GM18502 (cell line): ENCODE measurements around the gene HACD1.

Source experiments
- ATAC-seq: cut with Tn5 transposase; IDR thresholded peaks from one replicate; pipeline ENCODE4 v1.9.1; 2021; ENCODE audit warnings: mild to moderate bottlenecking; ENCODE audit not compliant: unreplicated experiment, poor library complexity

The HACD1 gene, protein sequence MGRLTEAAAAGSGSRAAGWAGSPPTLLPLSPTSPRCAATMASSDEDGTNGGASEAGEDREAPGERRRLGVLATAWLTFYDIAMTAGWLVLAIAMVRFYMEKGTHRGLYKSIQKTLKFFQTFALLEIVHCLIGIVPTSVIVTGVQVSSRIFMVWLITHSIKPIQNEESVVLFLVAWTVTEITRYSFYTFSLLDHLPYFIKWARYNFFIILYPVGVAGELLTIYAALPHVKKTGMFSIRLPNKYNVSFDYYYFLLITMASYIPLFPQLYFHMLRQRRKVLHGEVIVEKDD

DNA sequence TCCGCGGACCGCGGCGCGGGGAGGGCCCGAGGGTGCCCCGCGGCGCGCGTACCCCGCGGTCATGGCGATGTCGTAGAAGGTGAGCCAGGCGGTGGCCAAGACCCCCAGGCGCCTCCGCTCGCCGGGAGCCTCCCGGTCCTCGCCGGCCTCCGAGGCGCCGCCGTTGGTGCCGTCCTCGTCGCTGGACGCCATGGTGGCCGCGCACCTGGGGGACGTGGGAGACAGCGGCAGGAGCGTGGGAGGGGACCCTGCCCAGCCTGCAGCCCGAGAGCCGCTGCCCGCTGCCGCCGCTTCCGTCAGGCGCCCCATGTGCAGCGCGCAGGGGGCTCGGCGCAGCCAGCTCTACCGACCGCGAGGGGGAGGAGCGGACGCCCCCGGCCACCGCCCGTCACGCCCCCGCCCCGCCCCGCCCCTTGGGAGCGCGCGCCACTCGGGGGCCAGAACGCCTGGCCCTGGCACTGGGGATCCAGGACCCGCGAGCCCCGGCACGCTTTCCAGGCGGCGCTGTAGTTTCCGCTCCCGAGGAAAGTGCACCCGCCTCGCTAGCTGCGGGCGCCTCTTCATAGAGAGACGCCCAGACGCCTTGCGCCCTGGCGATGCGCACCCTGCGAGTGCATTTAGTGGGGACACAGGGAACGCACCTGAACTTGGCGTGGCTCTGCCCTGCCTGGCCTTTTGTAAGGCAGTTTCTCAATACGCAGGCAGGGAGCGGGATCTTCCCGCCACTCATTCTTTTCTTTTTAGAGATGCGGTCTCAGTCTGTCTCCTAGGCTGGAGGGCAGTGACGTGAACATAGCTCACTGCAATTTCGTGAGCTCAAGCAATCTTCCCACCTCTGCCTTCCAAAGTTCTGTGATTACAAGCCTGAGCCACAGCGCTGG, at the start of gene HACD1:
Gene HACD1 (minus strand): TSS at position 344 of the 881 bp plus-strand sequence. CDS start 35 bp downstream, at position 309.
- ATAC-seq = peak; percentile 67

DNA sequence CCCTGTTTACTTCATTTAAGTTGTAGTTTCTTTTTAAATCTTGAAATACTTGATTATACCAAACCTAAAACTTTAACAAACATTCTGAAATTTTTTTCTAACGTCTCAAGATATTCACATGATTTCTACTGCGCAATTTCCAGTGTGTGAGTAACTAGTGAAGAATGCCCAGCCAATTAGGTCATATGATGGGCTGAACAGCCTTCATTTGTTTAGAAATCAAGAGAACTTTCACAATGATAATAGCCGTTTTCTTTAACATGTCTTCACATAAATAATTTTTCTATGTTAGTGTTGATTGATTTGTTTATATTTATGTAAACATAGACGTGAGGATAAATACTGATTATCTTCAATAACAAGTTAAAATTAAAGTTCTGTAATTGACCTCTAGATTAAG, 48.6 kb upstream of the HACD1 start:
- no peak for ATAC-seq

DNA sequence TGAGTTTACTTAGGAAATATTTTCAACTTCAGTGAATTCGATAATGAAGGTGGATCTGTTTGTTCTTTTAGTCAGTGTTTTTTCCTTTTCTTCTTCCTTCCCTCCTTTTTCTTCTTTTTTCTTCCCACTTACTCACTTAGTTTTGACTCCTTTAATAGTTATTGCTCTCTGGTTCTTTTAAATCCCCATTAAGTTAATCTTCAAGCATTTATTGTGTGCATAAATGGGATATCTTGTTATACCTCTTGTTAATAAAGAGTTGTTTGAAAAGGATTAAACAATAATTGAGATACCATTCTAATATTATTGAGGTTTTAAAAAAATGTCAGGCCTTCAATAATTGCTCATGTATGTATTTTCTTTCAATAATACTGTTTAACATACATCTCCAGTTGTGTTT, 46.3 kb upstream of the HACD1 start:
- no peak for ATAC-seq

DNA sequence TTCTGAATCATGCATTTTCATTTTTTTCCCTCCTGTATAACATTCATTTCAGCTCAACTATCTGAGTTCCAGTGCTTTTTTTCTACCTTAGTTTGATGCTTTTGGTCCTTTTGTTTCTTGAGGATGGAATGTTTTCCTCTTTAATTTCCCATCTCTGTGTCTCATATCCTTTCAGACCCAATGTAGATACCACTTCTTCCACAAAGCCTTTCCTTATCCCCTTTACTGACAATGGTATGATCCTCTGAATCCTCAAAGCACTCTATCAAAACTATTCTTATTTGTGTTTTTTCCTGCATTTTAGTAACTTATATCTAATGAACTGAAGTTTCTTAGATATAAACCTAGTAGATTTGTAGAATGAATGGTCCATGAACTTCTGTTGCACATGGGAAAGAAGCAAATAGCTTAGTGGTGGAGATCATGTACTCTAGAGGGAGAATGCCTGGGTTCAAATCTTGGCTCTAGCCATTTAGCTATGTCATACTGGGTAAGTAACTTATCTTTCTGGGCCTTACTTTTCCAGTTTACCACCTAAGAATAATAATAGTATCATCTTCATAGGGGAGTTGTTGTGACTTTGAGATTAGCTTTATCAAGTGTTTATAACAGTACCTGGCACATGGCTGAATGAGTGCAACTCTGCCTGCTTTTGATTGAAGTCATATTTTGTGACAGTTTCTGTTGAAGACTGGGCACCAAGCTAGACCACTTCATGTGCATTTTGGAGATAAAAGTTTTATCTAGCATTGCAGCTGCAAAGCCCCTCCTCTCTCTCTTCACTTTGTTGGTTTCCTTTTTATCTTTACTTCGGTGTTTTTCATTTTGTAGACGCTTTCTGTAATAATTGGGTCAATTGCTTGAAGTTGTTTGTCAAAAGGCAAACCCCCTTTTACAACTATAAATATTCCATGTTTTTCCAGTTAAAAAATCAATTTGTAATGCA, 45.3 kb upstream of the HACD1 start:
- no peak for ATAC-seq

DNA sequence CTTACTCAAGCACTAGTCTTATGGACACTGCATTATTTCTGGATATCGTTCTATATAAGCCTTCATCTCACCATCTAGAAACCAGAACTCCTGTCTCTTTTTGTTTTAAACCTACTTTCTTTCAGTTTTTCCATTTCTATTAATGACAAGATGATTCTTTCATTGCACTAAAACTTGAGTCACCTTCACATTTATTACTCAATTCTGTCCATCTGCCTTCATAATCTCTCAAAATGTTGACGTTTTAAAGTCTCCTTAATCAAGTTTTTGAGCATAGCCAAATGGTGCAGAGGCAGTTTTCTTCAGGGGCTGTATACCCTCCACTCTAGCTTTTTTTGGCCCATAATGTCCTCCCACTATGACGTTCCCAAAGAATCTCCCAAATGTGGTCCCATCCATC, 44.3 kb upstream of the HACD1 start:
- no peak for ATAC-seq

DNA sequence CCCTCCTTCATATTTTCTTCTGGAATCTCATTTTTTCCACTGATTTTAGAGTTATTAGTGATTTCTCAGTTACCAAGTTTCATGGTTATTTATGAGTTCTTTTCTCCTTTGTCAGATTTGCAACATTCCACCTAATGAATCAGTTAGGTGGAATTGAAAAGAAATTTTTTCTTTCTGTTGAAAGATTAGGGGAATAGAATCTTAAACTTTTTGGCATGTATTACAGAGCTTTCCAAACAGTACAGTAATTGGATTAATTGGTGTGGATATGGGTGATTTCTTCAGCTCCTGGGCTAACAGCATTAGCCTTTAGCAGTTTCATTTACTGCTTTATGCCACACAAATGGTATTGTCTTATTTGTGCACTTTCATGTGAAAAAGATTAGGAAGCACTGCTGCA, 43.7 kb upstream of the HACD1 start:
- no peak for ATAC-seq

DNA sequence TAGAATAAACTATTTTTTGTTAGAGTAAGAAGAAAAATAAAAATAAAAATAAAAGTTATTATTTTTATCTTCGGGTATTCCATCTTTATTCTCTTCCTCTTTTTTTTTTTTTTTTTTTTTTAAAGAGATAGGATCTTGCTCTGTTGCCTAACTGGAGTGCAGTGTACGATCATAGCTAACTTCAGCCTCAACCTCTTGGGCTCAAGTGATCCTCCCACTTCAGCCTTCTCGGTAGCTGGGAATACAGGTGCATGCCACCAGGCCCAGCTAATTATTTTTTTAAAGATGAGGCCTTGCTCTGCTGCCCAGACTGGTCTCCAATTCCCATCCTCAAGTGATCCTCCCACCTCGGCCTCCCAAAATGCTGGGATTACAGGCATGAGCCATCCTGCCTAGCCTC, 42.2 kb upstream of the HACD1 start:
- ATAC-seq = no peak

DNA sequence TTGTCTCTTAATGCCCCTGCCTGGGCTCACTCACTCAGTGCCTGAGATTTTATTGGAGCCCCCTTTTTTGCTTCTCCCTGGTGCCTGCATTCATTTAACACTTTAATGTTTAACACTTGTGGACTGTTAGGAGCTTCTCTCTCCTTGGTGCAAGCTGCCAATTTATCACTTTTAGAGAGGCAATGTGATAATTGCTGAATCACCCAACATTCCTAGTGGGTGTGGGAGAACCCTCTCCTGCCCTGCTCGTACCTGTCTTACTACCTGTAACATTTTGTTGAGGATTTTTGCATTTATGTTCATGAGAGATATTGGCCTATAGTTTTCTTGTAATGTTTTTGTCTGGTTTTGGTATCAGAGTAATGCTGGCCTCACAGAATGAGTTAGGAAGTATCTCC, 39.9 kb upstream of the HACD1 start:
- ATAC-seq = no peak

DNA sequence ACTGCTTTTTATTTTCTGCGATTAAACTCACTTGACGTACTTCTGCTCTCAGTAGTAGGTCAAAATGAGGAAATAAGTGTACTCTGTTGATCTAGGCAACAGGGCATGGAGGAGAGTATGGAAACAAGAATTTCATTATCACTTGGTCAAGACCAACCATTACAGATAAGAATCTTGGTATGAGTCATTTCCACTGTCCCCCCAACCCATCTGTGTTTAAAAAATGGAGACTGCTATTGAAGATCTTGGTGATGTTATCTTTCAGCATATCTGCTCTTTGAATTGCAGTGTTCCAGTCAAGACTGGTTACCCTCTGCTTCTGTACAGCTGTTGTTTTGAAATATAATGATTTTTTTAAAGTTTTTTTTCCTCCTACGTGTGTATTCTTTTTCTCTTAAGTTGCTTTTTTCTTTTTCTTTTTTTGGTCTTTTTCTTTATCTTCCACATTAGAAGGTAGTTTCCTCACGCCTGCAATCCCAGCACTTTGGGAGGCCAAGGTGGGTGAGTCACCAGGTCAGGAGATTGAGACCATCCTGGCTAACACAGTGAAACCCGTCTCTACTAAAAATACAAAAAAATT, 38.5 kb upstream of the HACD1 start:
- ATAC-seq = peak; percentile 95

DNA sequence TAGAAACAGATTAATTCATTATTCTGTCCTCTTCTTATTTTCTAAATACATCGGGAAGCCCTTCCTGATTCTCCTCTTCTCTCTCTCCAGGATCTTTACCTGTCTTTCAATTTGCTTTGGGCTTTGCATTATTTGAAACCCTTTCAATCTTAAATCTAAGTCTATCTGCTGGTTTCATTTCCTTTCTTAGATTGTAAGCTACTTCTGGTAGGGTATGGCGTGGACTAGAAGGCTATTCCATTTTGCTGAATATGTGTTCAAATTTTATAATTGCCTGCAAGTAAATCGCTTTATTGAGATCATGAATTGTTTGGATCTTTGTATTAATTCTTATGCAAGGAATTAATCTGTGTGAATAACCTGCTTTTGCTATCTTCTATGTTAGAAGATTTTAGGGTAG, 37.8 kb upstream of the HACD1 start:
- peak; percentile 15 for ATAC-seq

DNA sequence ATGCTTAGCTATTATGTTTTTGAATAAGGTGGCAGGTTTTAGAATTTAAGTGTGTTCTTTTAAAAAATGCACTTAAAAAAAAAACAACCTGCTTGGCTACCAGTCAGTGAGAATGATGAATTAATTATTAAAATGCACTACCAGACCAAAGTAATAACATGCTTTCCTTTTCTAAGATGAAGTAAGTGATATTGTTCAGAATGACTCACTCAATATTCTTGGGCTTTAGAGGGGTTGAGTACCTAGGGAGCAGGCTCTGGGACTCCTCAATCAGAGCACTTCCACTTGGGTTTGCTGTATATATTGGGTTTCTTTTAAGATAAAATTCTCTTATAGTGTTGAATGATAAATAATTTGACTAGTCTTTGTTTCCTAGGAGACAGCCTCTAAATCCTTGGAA, 35.4 kb upstream of the HACD1 start:
- ATAC-seq = no peak

DNA sequence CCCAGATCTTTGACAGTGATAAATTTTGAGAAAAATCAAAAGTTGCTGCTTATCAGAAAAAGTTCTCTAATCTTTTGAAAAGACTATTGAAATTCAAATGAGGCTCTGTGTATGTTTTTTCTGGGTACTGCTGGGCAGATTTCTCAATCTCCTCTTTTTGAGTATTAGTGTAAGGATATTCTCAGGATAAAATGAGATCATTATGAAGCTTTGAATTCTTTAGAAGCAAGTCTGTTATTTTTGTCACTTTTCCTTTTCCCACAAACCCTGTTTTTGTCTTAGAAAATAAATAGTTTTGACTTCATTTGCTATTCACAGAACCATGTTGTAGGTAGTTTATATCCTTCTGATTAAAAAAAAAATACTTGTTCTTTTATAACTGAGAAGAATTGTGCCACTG, 34.7 kb upstream of the HACD1 start:
- no peak for ATAC-seq

DNA sequence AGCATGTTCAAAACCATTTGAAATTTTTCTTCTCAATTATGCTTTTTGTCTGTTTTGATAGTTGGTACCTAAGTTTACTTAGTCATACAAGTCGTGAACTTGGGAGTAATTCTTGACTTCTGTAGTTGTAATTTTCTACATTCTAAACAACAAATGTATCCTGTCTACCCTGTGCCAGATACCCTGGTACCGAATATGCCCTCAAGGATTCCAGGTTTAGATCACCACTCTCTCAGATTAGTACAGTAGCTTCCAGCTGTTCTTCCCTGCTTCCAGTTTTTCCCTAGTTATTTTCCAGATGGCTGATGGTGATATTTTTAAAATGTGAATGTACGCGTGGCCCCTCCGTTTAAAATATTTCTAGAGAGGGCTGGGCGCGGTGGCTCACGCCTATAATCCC, 33.2 kb upstream of the HACD1 start:
- ATAC-seq = no peak

DNA sequence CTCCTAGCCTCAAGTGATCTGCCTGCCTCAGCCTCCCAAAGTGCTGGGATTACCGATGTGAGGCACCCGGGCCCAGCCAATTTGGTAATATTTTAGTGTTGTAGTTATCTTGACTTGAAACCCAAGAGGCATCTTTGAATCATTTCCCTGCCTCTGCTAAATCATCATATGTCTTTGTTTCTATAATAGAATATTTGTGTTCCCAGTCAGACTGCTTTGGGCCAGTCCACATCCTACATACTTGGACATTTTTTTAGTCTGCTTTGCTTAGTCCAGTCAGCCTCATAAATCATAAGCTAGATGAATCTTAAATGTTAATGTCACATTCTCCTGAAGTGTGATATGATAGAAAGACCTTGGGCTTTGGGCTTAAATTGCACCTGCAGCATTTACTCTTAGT, 32.7 kb upstream of the HACD1 start:
- ATAC-seq = no peak

DNA sequence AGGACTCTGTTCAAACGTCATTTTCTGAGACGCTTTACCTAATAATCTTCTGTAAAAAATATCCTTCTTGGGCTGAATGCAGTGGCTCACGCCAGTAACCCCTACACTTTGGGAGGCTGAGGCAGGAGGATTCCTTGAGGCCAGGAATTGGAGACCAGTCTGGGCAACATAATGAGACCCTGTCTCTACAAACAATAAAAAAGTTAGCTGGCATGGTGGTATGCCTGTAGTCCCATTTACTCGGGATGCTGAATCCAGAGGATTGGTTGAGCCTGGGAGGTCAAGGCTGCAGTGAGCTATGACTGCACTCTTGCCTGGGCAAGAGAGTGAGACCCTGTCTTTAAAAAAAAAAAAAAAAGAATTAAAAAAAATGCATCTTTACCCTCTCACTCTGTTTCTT, 31.9 kb upstream of the HACD1 start:
- ATAC-seq = no peak

DNA sequence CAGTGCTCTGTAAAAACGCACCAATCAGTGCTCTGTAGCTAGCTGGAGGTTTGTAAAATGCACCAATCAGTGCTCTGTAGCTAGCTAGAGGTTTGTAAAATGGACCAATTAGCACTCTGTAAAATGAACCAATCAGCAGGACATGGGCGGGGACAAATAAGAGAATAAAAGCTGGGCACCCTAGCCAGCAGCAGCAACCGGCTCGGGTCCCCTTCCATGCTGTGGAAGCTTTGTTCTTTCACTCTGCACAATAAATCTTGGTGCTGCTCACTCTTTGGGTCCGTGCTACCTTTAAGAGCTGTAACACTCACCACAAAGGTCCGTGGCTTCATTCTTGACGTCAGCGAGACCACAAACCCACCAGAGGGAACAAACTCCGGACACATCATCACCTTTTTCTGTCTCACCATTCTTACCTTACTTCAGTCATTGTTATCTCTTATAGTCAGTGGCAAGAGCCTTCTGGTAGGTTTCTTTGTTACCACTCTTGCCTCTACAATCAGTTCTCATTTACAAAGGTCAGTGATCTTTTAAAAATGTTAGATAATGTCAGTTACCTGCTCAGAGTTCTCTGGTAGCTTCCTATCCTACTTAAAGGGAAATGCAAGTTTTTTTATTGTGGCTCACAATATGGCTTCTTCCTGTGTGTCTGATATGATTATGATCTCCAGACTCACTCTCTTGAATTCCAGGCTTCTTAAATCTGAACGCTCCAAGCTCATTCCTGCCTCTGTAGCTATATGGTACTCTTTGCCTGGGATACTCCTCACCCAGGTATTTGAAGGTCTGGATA, 31.3 kb upstream of the HACD1 start:
- no peak for ATAC-seq

DNA sequence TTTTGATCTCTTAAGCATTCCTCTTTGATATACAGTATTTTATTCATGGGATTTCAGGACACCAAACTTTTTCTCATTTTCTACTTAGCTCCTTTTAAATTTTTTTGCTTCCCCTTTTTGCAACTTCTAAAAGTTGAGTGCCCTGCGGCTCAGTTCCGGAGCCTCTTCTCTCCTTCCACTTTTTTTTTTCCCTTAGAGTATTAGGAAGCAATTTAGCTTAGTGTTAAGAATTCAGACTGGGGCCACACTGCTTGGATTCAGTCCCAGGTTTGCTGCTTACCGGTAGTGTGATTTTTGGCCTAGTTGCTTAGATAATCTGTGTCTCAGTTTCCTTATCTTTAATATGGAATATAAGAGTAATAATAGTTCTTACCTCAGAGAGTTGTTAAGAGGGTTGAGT, 30.2 kb upstream of the HACD1 start:
- ATAC-seq = no peak

DNA sequence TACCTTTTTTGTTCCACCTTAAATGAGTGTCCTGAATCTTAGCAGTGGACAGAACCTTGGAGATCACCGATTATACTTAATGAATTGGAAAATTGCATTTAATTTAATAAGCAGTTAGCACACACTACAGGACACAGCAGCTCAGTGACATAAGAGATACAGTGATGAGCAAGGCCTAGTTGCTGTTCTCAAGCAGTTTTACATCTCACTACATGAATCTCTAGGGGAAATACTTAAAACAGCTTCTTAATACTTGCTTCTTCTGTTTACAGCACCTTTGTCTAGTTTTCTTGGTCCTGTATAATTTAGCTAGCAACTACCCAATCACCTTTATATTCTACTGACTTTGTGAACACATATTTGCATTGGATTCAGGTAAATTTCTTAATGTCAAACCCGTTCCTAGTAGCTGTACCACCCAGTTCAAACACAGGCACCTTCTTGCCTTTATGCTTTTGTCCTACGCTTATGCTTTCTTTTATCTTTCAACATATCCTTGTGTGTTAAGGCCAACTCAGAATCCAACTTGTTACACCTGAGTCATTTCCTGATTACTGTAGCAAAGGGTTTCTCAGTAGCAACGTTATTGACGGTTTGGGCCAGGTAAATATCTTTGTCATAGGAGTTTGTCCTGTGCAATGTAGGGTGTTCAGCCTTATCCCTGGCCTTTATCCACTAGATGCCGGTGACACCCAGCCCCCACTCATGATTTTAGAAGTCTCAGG, 28.6 kb upstream of the HACD1 start:
- no peak for ATAC-seq

DNA sequence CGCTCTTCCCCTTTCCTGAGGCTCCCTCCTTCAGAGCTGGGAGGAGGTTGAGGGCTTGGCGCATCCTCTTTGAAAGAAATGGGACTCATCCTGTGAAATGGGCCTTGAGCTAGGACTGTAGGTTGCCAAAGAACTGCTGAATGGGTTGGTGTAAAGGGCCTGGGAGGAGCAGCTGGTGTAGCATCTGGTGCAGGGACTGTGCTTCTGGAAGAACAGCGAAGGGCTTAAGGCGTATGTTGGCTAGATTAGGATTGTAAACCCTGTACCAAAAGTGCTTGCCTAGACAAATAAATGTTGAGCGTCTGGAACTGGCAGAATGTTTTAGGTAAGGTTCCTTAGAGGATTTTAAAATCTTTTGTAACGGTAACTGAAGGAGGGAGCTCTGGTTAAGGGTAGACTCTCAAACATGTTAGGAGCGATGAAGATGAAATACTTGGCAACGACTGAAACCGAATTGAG, 27.3 kb upstream of the HACD1 start:
- ATAC-seq = peak; percentile 40
